Measurements from ENCODE around the gene SNTN.

SNTN gene

DNA sequence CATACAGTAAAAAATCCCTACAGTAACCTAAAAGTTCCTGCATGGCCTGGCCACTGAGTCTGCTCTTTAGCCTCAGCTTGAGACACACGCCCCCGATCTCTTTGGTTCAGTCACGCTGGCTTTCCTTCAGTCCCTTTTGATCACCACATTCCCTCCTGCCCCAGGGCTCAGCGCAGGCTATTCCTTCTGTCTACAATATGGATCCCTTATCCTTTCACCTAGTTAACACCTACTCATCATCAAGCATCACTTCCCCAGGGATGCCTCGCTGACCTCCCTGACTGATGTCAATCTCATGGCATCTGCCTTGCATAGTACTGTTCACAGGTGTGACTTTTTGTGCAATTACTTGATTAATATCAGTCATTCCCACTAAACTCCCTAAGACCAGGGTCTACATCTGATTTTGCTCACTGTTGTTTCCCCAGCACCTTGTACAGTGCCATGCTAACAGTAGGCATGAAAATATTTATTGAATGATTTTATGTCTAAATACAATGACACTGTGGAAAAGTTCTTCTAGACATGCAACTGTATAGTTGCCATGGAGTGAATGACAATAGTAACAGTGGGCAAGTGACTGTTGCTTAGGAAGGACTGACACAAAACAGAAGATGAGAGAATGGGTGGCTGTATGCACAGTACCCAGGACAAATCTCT, at the start of gene SNTN:
Gene SNTN (plus strand): TSS at position 610 of the 660 bp plus-strand sequence. CDS start 13 bp downstream, at position 623.
- TF ChIP-seq CTCF (IDR thresholded peaks at IDR 0.05; ENCODE audit: unreplicated experiment in 3 of 3): no peak
- no peaks in the 10 kb centered on the region for H3K4me1 Mint-ChIP-seq
- no peaks in the 10 kb centered on the region for H3K36me3 Mint-ChIP-seq (ENCODE audit: low read depth)
- no peaks in the 10 kb centered on the region for H3K27me3 Mint-ChIP-seq (ENCODE audit: low read depth)
- H3K9me3 Mint-ChIP-seq: peaks cover 9% of the 10 kb centered on the region
- H3K27ac Mint-ChIP-seq: no peak within 1 kb of the TSS
- no peak within 1 kb of the TSS for H3K4me3 Mint-ChIP-seq

GRCh38 chr3:63607716-63608115, 44.8 kb upstream of the SNTN start:
- H3K36me3 Mint-ChIP-seq (ENCODE audit: low read depth): no peaks in the 10 kb centered on the region
- H3K9me3 Mint-ChIP-seq: no peaks in the 10 kb centered on the region
- H3K4me3 Mint-ChIP-seq: no peak overlapping the region
- TF ChIP-seq CTCF (IDR thresholded peaks at IDR 0.05; ENCODE audit: unreplicated experiment in 3 of 3): no peak
- no peak overlapping the region for H3K27ac Mint-ChIP-seq
- H3K4me1 Mint-ChIP-seq: no peaks in the 10 kb centered on the region
- H3K27me3 Mint-ChIP-seq (ENCODE audit: low read depth): no peaks in the 10 kb centered on the region

GRCh38 chr3:63609408-63609807, 43.1 kb upstream of the SNTN start:
- TF ChIP-seq CTCF (IDR thresholded peaks at IDR 0.05; ENCODE audit: unreplicated experiment in 3 of 3): no peak
- Mint-ChIP-seq H3K36me3 (ENCODE audit: low read depth) (no peaks in the 10 kb centered on the region), H3K27ac (no peak overlapping the region), H3K4me1 (no peaks in the 10 kb centered on the region), H3K27me3 (ENCODE audit: low read depth) (no peaks in the 10 kb centered on the region), H3K9me3 (no peaks in the 10 kb centered on the region), H3K4me3 (no peak overlapping the region)

GRCh38 chr3:63609834-63610233, 42.6 kb upstream of the SNTN start:
- Mint-ChIP-seq H3K27ac (no peak overlapping the region), H3K27me3 (ENCODE audit: low read depth) (no peaks in the 10 kb centered on the region), H3K9me3 (no peaks in the 10 kb centered on the region), H3K36me3 (ENCODE audit: low read depth) (no peaks in the 10 kb centered on the region), H3K4me1 (no peaks in the 10 kb centered on the region), H3K4me3 (no peak overlapping the region)
- no peak for TF ChIP-seq CTCF (IDR thresholded peaks at IDR 0.05; ENCODE audit: unreplicated experiment in 3 of 3)

- Mint-ChIP-seq H3K4me3 (no peak overlapping the region), H3K27me3 (ENCODE audit: low read depth) (peaks cover 3% of the 10 kb centered on the region), H3K36me3 (ENCODE audit: low read depth) (no peaks in the 10 kb centered on the region), H3K4me1 (no peaks in the 10 kb centered on the region), H3K9me3 (no peaks in the 10 kb centered on the region), H3K27ac (no peak overlapping the region)
- no peak for TF ChIP-seq CTCF (IDR thresholded peaks at IDR 0.05; ENCODE audit: unreplicated experiment in 3 of 3)
These were observed 41.1 kb upstream of the SNTN start for GRCh38 chr3:63611382-63611781.

DNA sequence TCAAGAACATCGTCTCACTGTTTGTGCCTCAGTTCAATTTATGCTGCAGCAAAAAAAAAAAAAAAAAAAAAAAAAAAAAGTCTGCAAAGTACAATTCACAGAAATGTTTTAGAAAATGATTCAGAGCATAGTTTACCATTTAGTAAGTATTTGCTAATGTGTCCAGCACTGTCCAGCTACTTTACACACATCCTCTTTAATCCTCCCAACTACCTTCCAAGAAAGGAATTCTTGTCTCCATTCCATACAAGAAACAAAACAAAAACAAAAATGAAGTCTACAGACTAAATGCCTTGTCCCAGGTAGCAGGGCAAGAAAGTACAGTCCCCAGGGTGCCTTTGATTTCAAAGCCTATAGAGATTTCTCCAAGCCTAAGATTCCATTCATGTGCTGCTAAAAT, 38.9 kb upstream of the SNTN start:
- no peaks in the 10 kb centered on the region for H3K9me3 Mint-ChIP-seq
- H3K27ac Mint-ChIP-seq: no peak overlapping the region
- H3K4me1 Mint-ChIP-seq: no peaks in the 10 kb centered on the region
- no peak for TF ChIP-seq CTCF (IDR thresholded peaks at IDR 0.05; ENCODE audit: unreplicated experiment in 3 of 3)
- no peaks in the 10 kb centered on the region for H3K36me3 Mint-ChIP-seq (ENCODE audit: low read depth)
- no peak overlapping the region for H3K4me3 Mint-ChIP-seq
- H3K27me3 Mint-ChIP-seq (ENCODE audit: low read depth): peaks cover 10% of the 10 kb centered on the region

Data from nephron (organoid).